ENCODE results near the gene CCR2.
A peak's percentile ranks its signal among the peaks of the same experiment; 100 is the strongest.

CCR2 gene

GRCh38 chr3:46370839-46371518 lies 17.1 kb downstream of the CCR2 start, which contains the start of gene CCR5:
CCR5 (plus strand) TSS chr3:46370946; CDS start chr3:46372903, 1,957 bp downstream.
- Histone ChIP-seq H3F3A (ENCODE audit: low read depth) (peaks cover 7% of the 10 kb centered on the region), H3K9me2 (replicated peaks; ENCODE audit: low read depth, low read length) (no peaks in the 10 kb centered on the region), H3K4me2 (ENCODE audit: low read depth, low read length, poor library complexity, severe bottlenecking) (peak within 1 kb of the TSS; percentile 57), H3K4me1 (ENCODE audit: insufficient read depth, low read length, poor library complexity, severe bottlenecking) (peaks cover 57% of the 10 kb centered on the region), H3K4me3 (ENCODE audit: low read length, poor library complexity, severe bottlenecking) (peak within 1 kb of the TSS; percentile 8), H3K9me3 (ENCODE audit: insufficient read depth, low read depth, low read length) (no peaks in the 10 kb centered on the region), H3K27me3 (ENCODE audit: insufficient read depth, low read length, poor library complexity, severe bottlenecking) (no peaks in the 10 kb centered on the region), H2AFZ (ENCODE audit: low read length) (no peak within 1 kb of the TSS), H3K9ac (ENCODE audit: low read depth, low read length, poor library complexity, severe bottlenecking) (peak within 1 kb of the TSS; percentile 26), H4K20me1 (ENCODE audit: insufficient read depth, low read length, poor library complexity, severe bottlenecking) (no peaks in the 10 kb centered on the region), H3K36me3 (ENCODE audit: insufficient read depth, low read length) (no peaks in the 10 kb centered on the region), H3K79me2 (ENCODE audit: insufficient read depth, low read length) (no peaks in the 10 kb centered on the region)
- TF ChIP-seq EZH2phosphoT487 (IDR thresholded peaks at IDR 0.05; ENCODE audit: borderline replicate concordance) (no peak), CTCF (conservative IDR thresholded peaks at IDR 0.05; ENCODE audit: low read length) (no peak)

- Histone ChIP-seq H3K27me3 (ENCODE audit: insufficient read depth, low read length, poor library complexity, severe bottlenecking) (no peaks in the 10 kb centered on the region), H3K4me2 (ENCODE audit: low read depth, low read length, poor library complexity, severe bottlenecking) (peak overlapping the region; percentile 57), H4K20me1 (ENCODE audit: insufficient read depth, low read length, poor library complexity, severe bottlenecking) (no peaks in the 10 kb centered on the region), H3K9me3 (ENCODE audit: insufficient read depth, low read depth, low read length) (no peaks in the 10 kb centered on the region), H2AFZ (ENCODE audit: low read length) (no peak overlapping the region), H3F3A (ENCODE audit: low read depth) (peaks cover 7% of the 10 kb centered on the region), H3K4me3 (ENCODE audit: low read length, poor library complexity, severe bottlenecking) (no peak overlapping the region), H3K9me2 (replicated peaks; ENCODE audit: low read depth, low read length) (no peaks in the 10 kb centered on the region), H3K79me2 (ENCODE audit: insufficient read depth, low read length) (no peaks in the 10 kb centered on the region), H3K36me3 (ENCODE audit: insufficient read depth, low read length) (no peaks in the 10 kb centered on the region), H3K4me1 (ENCODE audit: insufficient read depth, low read length, poor library complexity, severe bottlenecking) (peaks cover 64% of the 10 kb centered on the region), H3K9ac (ENCODE audit: low read depth, low read length, poor library complexity, severe bottlenecking) (no peak overlapping the region)
- TF ChIP-seq EZH2phosphoT487 (IDR thresholded peaks at IDR 0.05; ENCODE audit: borderline replicate concordance) (no peak), CTCF (conservative IDR thresholded peaks at IDR 0.05; ENCODE audit: low read length) (no peak)
These were observed 17.8 kb downstream of the CCR2 start for GRCh38 chr3:46371519-46372340.

- Histone ChIP-seq H3K79me2 (ENCODE audit: insufficient read depth, low read length) (no peaks in the 10 kb centered on the region), H3K27me3 (ENCODE audit: insufficient read depth, low read length, poor library complexity, severe bottlenecking) (no peaks in the 10 kb centered on the region), H3K9me2 (replicated peaks; ENCODE audit: low read depth, low read length) (no peaks in the 10 kb centered on the region), H3K9me3 (ENCODE audit: insufficient read depth, low read depth, low read length) (no peaks in the 10 kb centered on the region), H3K36me3 (ENCODE audit: insufficient read depth, low read length) (no peaks in the 10 kb centered on the region), H3K4me1 (ENCODE audit: insufficient read depth, low read length, poor library complexity, severe bottlenecking) (peaks cover 71% of the 10 kb centered on the region), H3F3A (ENCODE audit: low read depth) (peaks cover 7% of the 10 kb centered on the region), H2AFZ (ENCODE audit: low read length) (no peak overlapping the region), H3K4me3 (ENCODE audit: low read length, poor library complexity, severe bottlenecking) (no peak overlapping the region), H3K4me2 (ENCODE audit: low read depth, low read length, poor library complexity, severe bottlenecking) (no peak overlapping the region), H4K20me1 (ENCODE audit: insufficient read depth, low read length, poor library complexity, severe bottlenecking) (no peaks in the 10 kb centered on the region), H3K9ac (ENCODE audit: low read depth, low read length, poor library complexity, severe bottlenecking) (no peak overlapping the region)
- TF ChIP-seq CTCF (conservative IDR thresholded peaks at IDR 0.05; ENCODE audit: low read length) (peak; percentile 92), EZH2phosphoT487 (IDR thresholded peaks at IDR 0.05; ENCODE audit: borderline replicate concordance) (no peak)
These were observed 18.8 kb downstream of the CCR2 start for GRCh38 chr3:46372492-46373359.
